PC-9 (cell line): Measurements from ENCODE around the gene LGALS7B.

Experiments used
- CTCF ChIP-seq: fragments of 200-600 bp; sonication (generic); conservative IDR thresholded peaks from 2 replicates; pipeline ENCODE4 v1.6.1; 2017; ENCODE audit warnings: mixed run types, antibody characterized with exemption, mild to moderate bottlenecking, moderate library complexity
- EZH2 ChIP-seq: fragments of 200-600 bp; sonication (generic); IDR thresholded peaks from 2 replicates; pipeline ENCODE4 v1.8.0; 2017; ENCODE audit warnings: antibody characterized with exemption, low read depth

DNA sequence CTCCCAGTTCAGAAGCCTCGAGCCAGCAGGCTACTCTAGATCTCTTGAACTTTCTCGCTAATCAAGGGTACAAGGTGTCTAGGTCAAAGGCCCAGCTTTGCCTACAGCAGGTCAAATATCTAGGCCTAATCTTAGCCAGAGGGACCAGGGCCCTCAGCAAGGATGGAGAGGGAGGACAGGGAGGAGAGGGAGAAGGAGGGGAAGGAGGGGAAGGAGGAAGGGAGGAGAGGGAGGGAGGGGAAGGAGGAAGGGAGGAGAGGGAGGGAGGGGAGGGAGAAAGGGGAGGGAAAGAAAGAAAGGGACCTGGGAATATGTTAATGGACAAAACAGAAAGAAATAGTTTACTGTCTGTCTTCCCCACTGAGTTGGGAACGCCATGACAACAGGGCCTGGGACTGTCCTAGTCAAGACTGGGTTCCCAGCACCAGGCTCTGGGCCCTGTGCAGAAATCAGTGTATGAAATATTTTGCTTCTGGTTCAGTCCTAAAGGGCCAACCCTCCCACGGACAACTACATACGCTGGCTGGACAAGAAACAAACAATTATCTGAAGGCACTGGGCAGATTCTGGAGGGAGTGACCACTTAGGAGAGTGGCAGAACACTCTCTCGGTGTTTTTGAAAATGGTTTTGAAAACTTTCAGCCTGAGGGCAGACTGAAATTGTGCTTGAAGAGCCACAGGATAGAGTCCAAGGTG lies 38.0 kb downstream of the LGALS7B start:
- TF ChIP-seq CTCF (no peak), EZH2 (no peak)
